Caco-2 (cell line): ENCODE results near the gene INTS7. TPM values are rescaled to one million over a fixed set of nuclear protein-coding genes. Genes with fewer than 3 reads are reported as not detected.

Experiments used
- BruUV-seq: library from RNA; stranded (reverse); fragments of 400-500 nt; replicated peaks from 2 replicates; lab custom pipeline; 2021; lab: Mats Ljungman, UMichigan
- CTCF ChIA-PET: fragments of 300-600 bp; sonication (Branson Sonifier 250); formaldehyde crosslinking; loops from one replicate; lab custom pipeline; 2022; ENCODE audit warnings: antibody characterized with exemption; lab: Charles Lee
- POLR2A ChIA-PET: fragments of 300-600 bp; sonication (Branson Sonifier 250); formaldehyde crosslinking; loops from one replicate; lab custom pipeline; 2022; ENCODE audit warnings: antibody characterized with exemption; lab: Charles Lee
- DNase-seq, 2 experiments: peaks; one replicate each; pipeline versions ENCODE4 v3.0.0 to v3.0.0-alpha.2; 2020 to 2022
- H3K27me3 ChIP-seq: replicated peaks from 2 replicates; pipeline ENCODE4 v1.6.0; 2011; ENCODE audit warnings: low read length; ENCODE audit not compliant: control insufficient read depth, insufficient read depth
- H3K36me3 ChIP-seq: 2 replicates; pipeline ENCODE4 v1.5.1; 2011; ENCODE audit warnings: low read length; ENCODE audit not compliant: control insufficient read depth, insufficient read depth
- H3K4me1 ChIP-seq: fragments of 250-450 bp; sonication (Bioruptor Pico); 2 replicates; pipeline ENCODE4 v1.5.1; 2020; ENCODE audit warnings: mild to moderate bottlenecking
- H3K4me3 ChIP-seq: 2 replicates; pipeline ENCODE4 v1.5.1; 2011; ENCODE audit warnings: low read depth, mild to moderate bottlenecking, control low read depth, low read length
- H3K9me3 ChIP-seq: fragments of 250-450 bp; sonication (Bioruptor Pico); 2 replicates; pipeline ENCODE4 v1.5.1; 2020; ENCODE audit warnings: mild to moderate bottlenecking, moderate library complexity
- H3K27ac Mint-ChIP-seq: one replicate; pipeline ENCODE4 v1.8.0; 2022; ENCODE audit warnings: mixed read lengths; ENCODE audit not compliant: unreplicated experiment
- H3K27me3 Mint-ChIP-seq: one replicate; pipeline ENCODE4 v1.8.0; 2022; ENCODE audit warnings: mixed read lengths; ENCODE audit not compliant: insufficient read depth, unreplicated experiment
- H3K36me3 Mint-ChIP-seq: one replicate; pipeline ENCODE4 v1.8.0; 2022; ENCODE audit warnings: mild to moderate bottlenecking, mixed read lengths; ENCODE audit not compliant: insufficient read depth, unreplicated experiment
- H3K4me1 Mint-ChIP-seq: one replicate; pipeline ENCODE4 v1.8.0; 2022; ENCODE audit warnings: low read depth, mixed read lengths; ENCODE audit not compliant: unreplicated experiment
- H3K4me3 Mint-ChIP-seq: one replicate; pipeline ENCODE4 v1.8.0; 2022; ENCODE audit warnings: mild to moderate bottlenecking, moderate library complexity, mixed read lengths; ENCODE audit not compliant: unreplicated experiment
- H3K9me3 Mint-ChIP-seq: one replicate; pipeline ENCODE4 v1.8.0; 2022; ENCODE audit warnings: mixed read lengths; ENCODE audit not compliant: unreplicated experiment
- intact Hi-C: fragments of 100-400 bp; cut with micrococcal nuclease; formaldehyde crosslinking; loops from one replicate; pipeline ENCODE4 v1.10.0; 2022; ENCODE audit not compliant: unreplicated experiment
- total RNA-seq: library from RNA; stranded (reverse); gene quantifications from 2 replicates; pipeline ENCODE4 v1.2.3, GENCODE V29; 2022
- TF ChIP-seq, protein P1 (sequence below), 2 experiments: fragments of 200-600 bp in 1 of 2; IDR thresholded peaks; 1 replicate in 1 of 2; 2 replicates in 1 of 2; pipeline versions ENCODE4 v1.5.1 to v1.8.0; 2011 to 2022; ENCODE audit warnings: antibody characterized with exemption in 1 of 2, control low read depth in 1 of 2, inconsistent platforms in 1 of 2, low read depth in 1 of 2, low read length in 1 of 2, mild to moderate bottlenecking in 1 of 2, moderate library complexity in 1 of 2; ENCODE audit not compliant: insufficient read depth in 1 of 2, severe bottlenecking in 1 of 2, unreplicated experiment in 1 of 2

INTS7 gene
- total RNA-seq, 1 experiment from 2014 or later = 31.9 TPM

DNA sequence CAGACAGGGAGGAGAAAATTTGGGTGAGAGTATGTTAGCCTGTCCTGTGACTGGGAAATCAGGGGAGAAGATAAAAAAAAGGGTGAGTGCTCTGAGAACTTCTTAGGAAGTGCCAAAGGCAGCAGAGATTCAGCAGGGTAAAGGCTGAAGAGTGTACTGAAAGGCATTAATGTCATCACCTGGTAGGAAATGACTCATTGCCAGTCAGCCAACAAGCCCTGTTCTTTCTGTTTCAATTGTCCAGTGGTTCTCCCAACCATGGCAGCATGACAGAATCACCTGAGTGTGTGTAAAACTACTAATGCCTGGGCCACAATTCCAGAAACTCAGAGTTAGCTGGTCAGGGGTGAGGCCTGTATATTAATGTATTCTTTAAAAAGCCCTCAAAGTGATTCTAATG is 83.5 kb downstream of the INTS7 start:
- ChIA-PET POLR2A (no interaction called here), CTCF (no interaction called here)
- H3K36me3 Mint-ChIP-seq = peaks cover 6% of the 10 kb centered on the region
- no peaks in the 10 kb centered on the region for H3K27me3 ChIP-seq
- no peaks in the 10 kb centered on the region for H3K9me3 Mint-ChIP-seq
- H3K27ac Mint-ChIP-seq = no peak overlapping the region
- no peaks in the 10 kb centered on the region for H3K27me3 Mint-ChIP-seq
- H3K4me1 ChIP-seq = no peaks in the 10 kb centered on the region
- TF ChIP-seq, protein P1, sequence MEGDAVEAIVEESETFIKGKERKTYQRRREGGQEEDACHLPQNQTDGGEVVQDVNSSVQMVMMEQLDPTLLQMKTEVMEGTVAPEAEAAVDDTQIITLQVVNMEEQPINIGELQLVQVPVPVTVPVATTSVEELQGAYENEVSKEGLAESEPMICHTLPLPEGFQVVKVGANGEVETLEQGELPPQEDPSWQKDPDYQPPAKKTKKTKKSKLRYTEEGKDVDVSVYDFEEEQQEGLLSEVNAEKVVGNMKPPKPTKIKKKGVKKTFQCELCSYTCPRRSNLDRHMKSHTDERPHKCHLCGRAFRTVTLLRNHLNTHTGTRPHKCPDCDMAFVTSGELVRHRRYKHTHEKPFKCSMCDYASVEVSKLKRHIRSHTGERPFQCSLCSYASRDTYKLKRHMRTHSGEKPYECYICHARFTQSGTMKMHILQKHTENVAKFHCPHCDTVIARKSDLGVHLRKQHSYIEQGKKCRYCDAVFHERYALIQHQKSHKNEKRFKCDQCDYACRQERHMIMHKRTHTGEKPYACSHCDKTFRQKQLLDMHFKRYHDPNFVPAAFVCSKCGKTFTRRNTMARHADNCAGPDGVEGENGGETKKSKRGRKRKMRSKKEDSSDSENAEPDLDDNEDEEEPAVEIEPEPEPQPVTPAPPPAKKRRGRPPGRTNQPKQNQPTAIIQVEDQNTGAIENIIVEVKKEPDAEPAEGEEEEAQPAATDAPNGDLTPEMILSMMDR (IDR thresholded peaks at IDR 0.05; ENCODE audit: insufficient read depth in 1 of 2, low read depth in 1 of 2, low read length in 1 of 2, severe bottlenecking in 1 of 2, unreplicated experiment in 1 of 2) = no peak
- H3K4me3 Mint-ChIP-seq = no peak overlapping the region
- intact Hi-C loops = no loop called here
- no TSS peak for BruUV-seq
- no peaks in the 10 kb centered on the region; the same call in 1 of the 2 replicates for H3K36me3 ChIP-seq
- DNase-seq = no peak
- no peak overlapping the region for H3K4me3 ChIP-seq
- H3K4me1 Mint-ChIP-seq = no peaks in the 10 kb centered on the region
- no peaks in the 10 kb centered on the region for H3K9me3 ChIP-seq

DNA sequence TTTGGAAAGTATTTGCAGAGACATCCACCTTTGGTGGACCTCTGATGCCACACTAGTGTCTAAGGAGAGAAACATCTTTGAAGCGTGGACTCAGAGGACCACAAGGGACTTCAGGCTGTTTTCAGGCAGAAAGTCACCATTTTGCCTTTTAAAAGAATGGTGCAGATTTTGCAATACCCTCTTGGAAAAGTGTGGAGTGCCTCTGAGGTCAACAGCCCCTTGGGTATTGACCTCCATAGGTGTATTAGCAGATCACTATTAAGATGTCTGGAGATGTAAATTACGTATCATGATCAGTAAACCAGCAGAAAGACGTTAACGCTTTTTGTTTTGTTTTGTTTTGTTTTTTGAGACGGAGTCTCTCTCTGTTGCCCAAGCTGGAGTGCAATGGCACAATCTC is 87.0 kb downstream of the INTS7 start:
- Histone ChIP-seq H3K9me3 (no peaks in the 10 kb centered on the region), H3K36me3 (no peaks in the 10 kb centered on the region; the same call in 1 of the 2 replicates), H3K4me3 (no peak overlapping the region), H3K4me1 (no peaks in the 10 kb centered on the region), H3K27me3 (no peaks in the 10 kb centered on the region)
- Mint-ChIP-seq H3K9me3 (no peaks in the 10 kb centered on the region), H3K4me1 (no peaks in the 10 kb centered on the region), H3K4me3 (no peak overlapping the region), H3K27me3 (no peaks in the 10 kb centered on the region), H3K27ac (no peak overlapping the region), H3K36me3 (peaks cover 7% of the 10 kb centered on the region)
- ChIA-PET POLR2A (no interaction called here), CTCF (no interaction called here)
- TF ChIP-seq, protein P1 (IDR thresholded peaks at IDR 0.05; ENCODE audit: insufficient read depth in 1 of 2, low read depth in 1 of 2, low read length in 1 of 2, severe bottlenecking in 1 of 2, unreplicated experiment in 1 of 2) = no peak
- intact Hi-C loops = no loop called here
- DNase-seq = no peak
- no TSS peak for BruUV-seq

DNA sequence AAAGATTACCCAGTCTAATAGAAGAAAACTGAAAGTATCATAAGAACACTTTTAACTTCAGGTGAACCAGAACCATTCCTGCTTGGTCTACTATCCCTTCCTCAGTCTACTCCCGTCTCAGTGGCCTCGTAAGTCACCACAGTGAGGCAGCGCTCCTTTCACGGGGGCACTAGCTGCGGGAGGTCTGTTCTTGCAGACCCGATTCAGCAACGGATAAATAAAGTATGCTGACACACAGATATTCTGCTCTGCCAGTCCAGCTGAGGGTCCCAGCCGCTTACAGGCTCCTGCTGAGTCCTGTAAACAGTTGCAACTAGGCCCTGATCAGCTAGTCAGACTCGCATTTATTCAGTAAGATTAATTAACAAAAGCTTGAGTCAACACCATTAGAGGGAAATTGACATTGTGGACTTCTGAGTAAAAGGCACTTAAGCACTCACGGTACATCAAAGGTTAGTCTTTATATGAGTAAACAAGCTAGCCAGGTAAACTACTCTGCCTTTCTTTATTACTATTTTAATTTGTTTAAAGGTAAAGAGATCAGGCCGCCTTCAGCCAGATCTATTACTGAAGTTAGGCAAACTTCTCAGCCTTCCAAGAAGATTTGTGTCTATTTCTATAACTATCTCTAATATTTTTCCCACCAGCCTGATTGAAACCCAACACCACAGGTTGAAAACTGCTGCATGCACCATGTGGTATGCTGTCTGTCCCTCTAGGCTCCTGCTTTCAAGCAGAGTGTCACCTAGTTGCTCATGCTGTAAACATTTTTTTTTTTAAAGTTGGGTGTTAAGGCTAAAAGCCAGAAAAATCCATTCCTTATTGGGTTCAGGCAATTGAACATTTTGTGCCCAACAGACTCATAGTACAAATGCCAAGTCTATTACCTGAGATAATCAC is 87.7 kb downstream of the INTS7 start:
- no peak overlapping the region for H3K27ac Mint-ChIP-seq
- H3K4me3 Mint-ChIP-seq = no peak overlapping the region
- TF ChIP-seq, protein P1 (IDR thresholded peaks at IDR 0.05; ENCODE audit: insufficient read depth in 1 of 2, low read depth in 1 of 2, low read length in 1 of 2, severe bottlenecking in 1 of 2, unreplicated experiment in 1 of 2) = no peak
- intact Hi-C loops = no loop called here
- H3K4me3 ChIP-seq = no peak overlapping the region
- H3K27me3 ChIP-seq = no peaks in the 10 kb centered on the region
- CTCF ChIA-PET = no interaction called here
- no peaks in the 10 kb centered on the region for H3K9me3 ChIP-seq
- H3K27me3 Mint-ChIP-seq = no peaks in the 10 kb centered on the region
- peaks cover 7% of the 10 kb centered on the region for H3K36me3 Mint-ChIP-seq
- no peaks in the 10 kb centered on the region for H3K4me1 Mint-ChIP-seq
- no peaks in the 10 kb centered on the region for H3K9me3 Mint-ChIP-seq
- no peaks in the 10 kb centered on the region for H3K4me1 ChIP-seq
- POLR2A ChIA-PET = no interaction called here
- no TSS peak for BruUV-seq
- no peak for DNase-seq
- no peaks in the 10 kb centered on the region for H3K36me3 ChIP-seq
